ENCODE measurements around the gene BBS1.

DNA sequence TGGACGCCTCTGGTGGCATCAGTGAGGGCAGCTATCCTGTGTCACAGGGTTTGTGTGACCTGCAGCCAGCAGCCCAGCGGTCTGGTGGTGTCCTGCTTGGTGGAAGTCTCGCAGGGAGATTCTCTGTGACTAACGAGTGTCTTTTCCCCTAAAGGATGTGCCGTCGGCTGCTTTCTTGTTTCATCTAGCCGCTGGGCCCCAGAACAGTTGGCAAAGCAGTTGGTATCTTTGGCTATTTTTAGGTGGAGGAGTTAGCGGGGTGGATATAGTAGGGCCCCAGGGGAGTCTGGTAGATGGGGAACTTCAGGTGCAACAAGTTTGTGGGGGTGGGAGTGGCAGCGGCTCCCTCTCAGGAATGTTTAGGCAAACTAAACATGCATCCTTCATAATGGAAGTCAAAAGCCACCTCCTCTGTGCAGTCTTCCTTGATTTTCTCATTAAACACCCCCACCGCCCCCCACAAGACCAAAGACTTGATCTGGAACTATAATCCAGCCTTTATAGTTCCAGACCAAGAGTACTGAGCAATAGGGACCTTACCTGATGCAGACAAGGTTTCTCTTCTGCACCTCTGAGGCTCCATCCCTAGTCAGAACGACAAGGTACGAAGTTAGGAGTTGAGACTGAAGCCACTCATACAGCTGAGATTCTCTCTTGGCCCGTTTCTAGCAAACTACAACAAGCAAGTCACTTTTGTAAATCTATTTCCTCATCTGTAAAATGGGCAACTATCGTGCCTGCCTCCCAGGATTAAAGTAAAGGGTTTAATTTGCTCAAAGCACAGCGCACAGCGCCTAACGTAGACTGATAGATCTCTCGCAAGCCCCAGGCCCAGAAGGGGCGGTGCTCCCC is 44.8 kb upstream of the BBS1 start:
- TF ChIP-seq POLR2A (IDR thresholded peaks at IDR 0.05; ENCODE audit: low read depth, low read length): no peak
- TF ChIP-seq, protein P1, sequence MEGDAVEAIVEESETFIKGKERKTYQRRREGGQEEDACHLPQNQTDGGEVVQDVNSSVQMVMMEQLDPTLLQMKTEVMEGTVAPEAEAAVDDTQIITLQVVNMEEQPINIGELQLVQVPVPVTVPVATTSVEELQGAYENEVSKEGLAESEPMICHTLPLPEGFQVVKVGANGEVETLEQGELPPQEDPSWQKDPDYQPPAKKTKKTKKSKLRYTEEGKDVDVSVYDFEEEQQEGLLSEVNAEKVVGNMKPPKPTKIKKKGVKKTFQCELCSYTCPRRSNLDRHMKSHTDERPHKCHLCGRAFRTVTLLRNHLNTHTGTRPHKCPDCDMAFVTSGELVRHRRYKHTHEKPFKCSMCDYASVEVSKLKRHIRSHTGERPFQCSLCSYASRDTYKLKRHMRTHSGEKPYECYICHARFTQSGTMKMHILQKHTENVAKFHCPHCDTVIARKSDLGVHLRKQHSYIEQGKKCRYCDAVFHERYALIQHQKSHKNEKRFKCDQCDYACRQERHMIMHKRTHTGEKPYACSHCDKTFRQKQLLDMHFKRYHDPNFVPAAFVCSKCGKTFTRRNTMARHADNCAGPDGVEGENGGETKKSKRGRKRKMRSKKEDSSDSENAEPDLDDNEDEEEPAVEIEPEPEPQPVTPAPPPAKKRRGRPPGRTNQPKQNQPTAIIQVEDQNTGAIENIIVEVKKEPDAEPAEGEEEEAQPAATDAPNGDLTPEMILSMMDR (IDR thresholded peaks at IDR 0.05; ENCODE audit: extremely low read depth in 1 of 2, insufficient read depth in 1 of 2, low read depth in 1 of 2, low read length in 2 of 2): no peak

Data from endothelial cell of umbilical vein (primary cell).